BLaER1 treated with 17β-estradiol and CSF1 and Interleukin-3, amounts not matched to agents 10 nM and 100 nM (cell line): ENCODE results near the gene ITPK1.

Experiments used
- H3K27ac ChIP-seq, 11 experiments: shearing (Covaris generic); formaldehyde crosslinking; 2 replicates each; pipeline ENCODE4 v1.8.1; 2022
- H3K27me3 ChIP-seq, 11 experiments: shearing (Covaris generic); formaldehyde crosslinking; 2 replicates each; pipeline ENCODE4 v1.8.1; 2022
- H3K36me3 ChIP-seq, 11 experiments: shearing (Covaris generic); formaldehyde crosslinking; 2 replicates each; pipeline ENCODE4 v1.8.1; 2022
- H3K4me1 ChIP-seq, 10 experiments: shearing (Covaris generic); formaldehyde crosslinking; 2 replicates each; pipeline ENCODE4 v1.8.1; 2022
- H3K4me2 ChIP-seq, 11 experiments: shearing (Covaris generic); formaldehyde crosslinking; 2 replicates each; pipeline ENCODE4 v1.8.1; 2022
- H3K4me3 ChIP-seq, 10 experiments: shearing (Covaris generic); formaldehyde crosslinking; 2 replicates each; pipeline ENCODE4 v1.8.1; 2022
- H3K9ac ChIP-seq, 11 experiments: shearing (Covaris generic); formaldehyde crosslinking; 2 replicates each; pipeline ENCODE4 v1.8.1; 2022
- H3K9me3 ChIP-seq, 11 experiments: shearing (Covaris generic); formaldehyde crosslinking; replicated peaks in 1 of 11; 2 replicates each; pipeline ENCODE4 v1.8.1; 2022
- H4K20me1 ChIP-seq, 11 experiments: shearing (Covaris generic); formaldehyde crosslinking; 2 replicates each; pipeline ENCODE4 v1.8.1; 2022
- Cebpa-rat ChIP-seq, 11 experiments: shearing (Covaris generic); IDR thresholded peaks; 2 replicates each; pipeline ENCODE4 v1.8.1; 2022

Gene ITPK1

GRCh38 chr14:93044556-93044955, 71.2 kb downstream of the ITPK1 start:
- Histone ChIP-seq H4K20me1 (peaks cover 0 to 93% (median 50%) of the 10 kb centered on the region in 11 experiments; a peak in 16 of 22 replicates), H3K9me3 (no peaks in the 10 kb centered on the region), H3K27ac (peak overlapping the region; percentile 56 to 73 (median 67)), H3K27me3 (no peaks in the 10 kb centered on the region), H3K4me1 (peaks cover 66 to 88% (median 73%) of the 10 kb centered on the region in 10 experiments), H3K36me3 (peaks cover 0 to 24% (median 14%) of the 10 kb centered on the region in 11 experiments; a peak in 17 of 22 replicates), H3K4me2 (peak overlapping the region; percentile 74 to 96 (median 85)), H3K4me3 (peak overlapping the region in 2 of 10 experiments; percentile 3 to 25; a peak in 2 of 20 replicates), H3K9ac (peak overlapping the region; percentile 31 to 68 (median 53); a peak in 19 of 22 replicates)
- TF ChIP-seq Cebpa-rat (IDR thresholded peaks at IDR 0.05) = no peak

DNA sequence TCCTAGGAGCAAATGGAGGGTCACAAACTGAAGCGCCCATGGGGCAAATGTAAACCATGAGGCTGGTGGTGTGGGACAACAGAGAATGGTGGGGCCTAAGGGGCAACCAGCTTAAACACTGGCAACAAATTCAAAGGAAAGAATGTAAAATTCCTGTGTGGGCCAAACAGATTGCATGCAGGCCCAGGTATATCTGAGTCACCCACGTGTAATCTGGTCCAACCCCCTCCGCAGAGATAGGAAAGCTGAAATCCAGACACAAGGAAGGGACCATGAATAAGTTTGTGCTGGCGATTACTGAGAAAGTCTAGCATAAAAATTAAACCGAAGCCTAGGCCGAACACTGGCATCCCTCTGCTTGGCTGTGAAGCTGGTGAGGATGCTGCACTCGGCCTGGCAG, 71.6 kb downstream of the ITPK1 start:
- H3K4me2 ChIP-seq = peak overlapping the region; percentile 74 to 96 (median 85)
- H3K4me1 ChIP-seq = peaks cover 70 to 92% (median 77%) of the 10 kb centered on the region in 10 experiments
- H3K9me3 ChIP-seq = no peaks in the 10 kb centered on the region
- peaks cover 0 to 22% (median 11%) of the 10 kb centered on the region in 11 experiments; a peak in 17 of 22 replicates for H3K36me3 ChIP-seq
- H3K27ac ChIP-seq = peak overlapping the region in 10 of 11 experiments; percentile 56 to 73 (median 66); a peak in 16 of 22 replicates
- H4K20me1 ChIP-seq = peaks cover 0 to 93% (median 55%) of the 10 kb centered on the region in 11 experiments; a peak in 16 of 22 replicates
- H3K4me3 ChIP-seq = no peak overlapping the region
- H3K27me3 ChIP-seq = no peaks in the 10 kb centered on the region
- H3K9ac ChIP-seq = peak overlapping the region in 5 of 11 experiments; percentile 31 to 68 (median 56); a peak in 5 of 22 replicates
- no peak for TF ChIP-seq Cebpa-rat (IDR thresholded peaks at IDR 0.05)

DNA sequence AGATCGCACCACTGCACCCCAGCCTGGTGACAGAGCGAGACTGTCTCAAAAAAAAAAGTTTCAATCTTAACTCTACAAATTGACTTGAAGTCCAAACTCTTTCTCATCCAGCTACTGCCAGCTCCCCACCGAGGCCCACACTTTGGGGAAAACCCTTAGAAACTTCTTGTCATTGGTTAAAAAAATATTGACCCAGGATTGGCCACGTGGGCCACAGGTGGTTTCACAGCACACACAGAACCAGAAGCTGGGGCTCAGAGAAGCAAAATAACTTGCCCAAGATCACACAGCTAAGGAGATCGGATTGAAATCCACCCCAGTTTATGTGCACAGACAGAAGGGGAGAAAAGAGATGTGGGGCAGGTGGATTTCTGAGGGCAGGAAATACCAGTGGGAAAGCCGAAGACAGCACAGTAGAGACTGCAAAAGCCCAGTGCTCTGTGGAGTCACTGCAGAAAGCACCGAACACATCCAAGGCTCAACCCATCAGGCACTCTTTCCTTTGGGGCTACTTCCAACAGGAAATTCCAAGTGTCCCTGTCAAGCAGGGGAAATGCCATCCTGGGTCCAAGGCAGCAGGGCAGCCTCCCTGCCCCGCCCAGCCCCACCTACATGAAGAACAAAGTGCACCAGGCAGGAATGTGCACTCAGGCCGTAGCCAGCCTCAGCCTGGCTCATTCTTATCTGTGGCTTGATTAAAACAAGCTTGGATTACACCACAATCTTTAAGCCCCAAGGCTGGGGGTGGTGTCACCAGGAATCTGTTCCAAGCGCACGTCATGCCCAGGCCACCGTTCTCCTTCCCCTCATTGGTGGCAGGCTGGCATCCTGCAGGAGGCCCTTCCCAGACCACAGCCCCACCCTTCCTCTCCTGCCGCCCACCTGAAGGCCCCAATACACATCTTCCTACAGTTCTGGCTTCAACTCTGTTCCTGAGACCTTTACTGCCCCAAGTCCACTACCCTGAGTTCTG, 72.5 kb downstream of the ITPK1 start:
- Histone ChIP-seq H3K9me3 (no peaks in the 10 kb centered on the region), H3K27me3 (no peaks in the 10 kb centered on the region), H3K9ac (peak overlapping the region in 1 of 11 experiments; percentile 5; a peak in 1 of 22 replicates), H3K36me3 (peaks cover 0 to 13% (median 3%) of the 10 kb centered on the region in 11 experiments; a peak in 14 of 22 replicates), H3K4me2 (peak overlapping the region; percentile 7 to 96 (median 85); a peak in 17 of 22 replicates), H4K20me1 (peaks cover 0 to 93% (median 55%) of the 10 kb centered on the region in 11 experiments; a peak in 16 of 22 replicates), H3K27ac (peak overlapping the region in 2 of 11 experiments; percentile 66 to 73; a peak in 2 of 22 replicates), H3K4me1 (peaks cover 75 to 95% (median 81%) of the 10 kb centered on the region in 10 experiments), H3K4me3 (no peak overlapping the region)
- no peak for TF ChIP-seq Cebpa-rat (IDR thresholded peaks at IDR 0.05)

DNA sequence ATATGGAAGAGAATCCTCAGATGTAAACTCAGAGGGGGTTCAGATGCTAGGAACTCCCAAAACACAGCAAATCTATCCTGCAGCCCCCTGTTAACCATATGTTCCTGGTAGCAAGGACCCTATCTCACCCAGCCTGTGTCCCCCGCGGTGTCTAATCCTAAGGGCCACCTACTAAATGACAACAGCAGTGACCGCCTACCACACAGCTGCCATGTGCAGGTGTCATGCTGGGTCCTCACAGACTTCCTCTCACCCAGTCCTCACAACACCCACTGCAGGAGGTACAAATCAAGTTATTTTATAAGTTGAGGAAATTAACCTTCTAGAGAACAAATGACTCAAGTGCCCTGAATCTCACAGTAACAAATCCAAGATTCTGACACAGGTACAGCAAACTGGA, 73.9 kb downstream of the ITPK1 start:
- Histone ChIP-seq H3K9me3 (no peaks in the 10 kb centered on the region), H3K36me3 (0 out of 22 replicates have a peak, but pooled peaks cover 0 to 3% (median 0%) of the 10 kb centered on the region in 11 experiments), H3K4me3 (no peak overlapping the region), H4K20me1 (peaks cover 0 to 97% (median 64%) of the 10 kb centered on the region in 11 experiments; a peak in 17 of 22 replicates), H3K27me3 (no peaks in the 10 kb centered on the region), H3K9ac (peak overlapping the region in 3 of 11 experiments; percentile 9 to 51 (median 24); a peak in 4 of 22 replicates), H3K4me2 (peak overlapping the region; percentile 39 to 85 (median 60); a peak in 19 of 22 replicates), H3K4me1 (peaks cover 73 to 89% (median 85%) of the 10 kb centered on the region in 10 experiments), H3K27ac (peak overlapping the region in 3 of 11 experiments; percentile 43 to 56 (median 43); a peak in 1 of 22 replicates)
- no peak for TF ChIP-seq Cebpa-rat (IDR thresholded peaks at IDR 0.05)

GRCh38 chr14:93040982-93041381, 74.7 kb downstream of the ITPK1 start:
- Histone ChIP-seq H3K36me3 (0 out of 22 replicates have a peak, but pooled peaks cover 0 to 3% (median 0%) of the 10 kb centered on the region in 11 experiments), H3K4me3 (no peak overlapping the region), H3K27ac (peak overlapping the region in 6 of 11 experiments; percentile 20 to 56 (median 43); a peak in 8 of 22 replicates), H3K4me1 (peaks cover 69 to 89% (median 83%) of the 10 kb centered on the region in 10 experiments), H3K9ac (peak overlapping the region in 4 of 11 experiments; percentile 19 to 51 (median 22); a peak in 8 of 22 replicates), H3K4me2 (peak overlapping the region; percentile 39 to 85 (median 60)), H3K9me3 (no peaks in the 10 kb centered on the region), H3K27me3 (no peaks in the 10 kb centered on the region), H4K20me1 (peaks cover 0 to 100% (median 71%) of the 10 kb centered on the region in 11 experiments; a peak in 17 of 22 replicates)
- no peak for TF ChIP-seq Cebpa-rat (IDR thresholded peaks at IDR 0.05)

- Histone ChIP-seq H3K4me2 (peak overlapping the region; percentile 39 to 85 (median 60)), H3K36me3 (0 out of 22 replicates have a peak, but pooled peaks cover 0 to 3% (median 0%) of the 10 kb centered on the region in 11 experiments), H4K20me1 (peaks cover 0 to 100% (median 71%) of the 10 kb centered on the region in 11 experiments; a peak in 17 of 22 replicates), H3K27ac (peak overlapping the region in 9 of 11 experiments; percentile 2 to 56 (median 31); a peak in 11 of 22 replicates), H3K4me1 (peaks cover 64 to 88% (median 78%) of the 10 kb centered on the region in 10 experiments), H3K27me3 (no peaks in the 10 kb centered on the region), H3K4me3 (no peak overlapping the region), H3K9me3 (no peaks in the 10 kb centered on the region), H3K9ac (peak overlapping the region in 4 of 11 experiments; percentile 10 to 55 (median 20); a peak in 6 of 22 replicates)
- TF ChIP-seq Cebpa-rat (IDR thresholded peaks at IDR 0.05) = no peak
Observed at GRCh38 chr14:93040443-93040842, 75.3 kb downstream of the ITPK1 start.

GRCh38 chr14:93039649-93040315, 75.9 kb downstream of the ITPK1 start:
- Histone ChIP-seq H4K20me1 (peaks cover 0 to 100% (median 69%) of the 10 kb centered on the region in 11 experiments; a peak in 18 of 22 replicates), H3K27ac (peak overlapping the region in 9 of 11 experiments; percentile 2 to 56 (median 31); a peak in 12 of 22 replicates), H3K36me3 (0 out of 22 replicates have a peak, but pooled peaks cover 0 to 3% (median 0%) of the 10 kb centered on the region in 11 experiments), H3K9ac (peak overlapping the region in 3 of 11 experiments; percentile 10 to 55 (median 19); a peak in 3 of 22 replicates), H3K9me3 (no peaks in the 10 kb centered on the region), H3K27me3 (no peaks in the 10 kb centered on the region), H3K4me1 (peaks cover 61 to 86% (median 75%) of the 10 kb centered on the region in 10 experiments), H3K4me2 (peak overlapping the region; percentile 39 to 85 (median 60); a peak in 20 of 22 replicates), H3K4me3 (no peak overlapping the region)
- TF ChIP-seq Cebpa-rat (IDR thresholded peaks at IDR 0.05) = no peak

GRCh38 chr14:93037351-93037750, 78.4 kb downstream of the ITPK1 start:
- Histone ChIP-seq H3K36me3 (0 out of 22 replicates have a peak, but pooled peaks cover 0 to 3% (median 0%) of the 10 kb centered on the region in 11 experiments), H3K4me3 (no peak overlapping the region), H3K9ac (no peak overlapping the region), H4K20me1 (peaks cover 7 to 100% (median 83%) of the 10 kb centered on the region in 11 experiments; a peak in 21 of 22 replicates), H3K9me3 (no peaks in the 10 kb centered on the region), H3K4me2 (peak overlapping the region in 4 of 11 experiments; percentile 21 to 50 (median 40); a peak in 7 of 22 replicates), H3K4me1 (peaks cover 64 to 86% (median 77%) of the 10 kb centered on the region in 10 experiments), H3K27me3 (no peaks in the 10 kb centered on the region), H3K27ac (no peak overlapping the region)
- no peak for TF ChIP-seq Cebpa-rat (IDR thresholded peaks at IDR 0.05)
